ENCODE data around the gene RAI1. TPM values are rescaled to one million over a fixed set of nuclear protein-coding genes. Genes with fewer than 3 reads are reported as not detected.
"Not testable (repeated sequence)": the region's sequence is repeated elsewhere in the genome, so short reads cannot be mapped to it uniquely, and the experiment has no call there.

Gene RAI1
- total and polyA plus RNA-seq, 5 experiments from 2014 or later, result 1.5 to 35.2 (median 4.0) TPM

DNA sequence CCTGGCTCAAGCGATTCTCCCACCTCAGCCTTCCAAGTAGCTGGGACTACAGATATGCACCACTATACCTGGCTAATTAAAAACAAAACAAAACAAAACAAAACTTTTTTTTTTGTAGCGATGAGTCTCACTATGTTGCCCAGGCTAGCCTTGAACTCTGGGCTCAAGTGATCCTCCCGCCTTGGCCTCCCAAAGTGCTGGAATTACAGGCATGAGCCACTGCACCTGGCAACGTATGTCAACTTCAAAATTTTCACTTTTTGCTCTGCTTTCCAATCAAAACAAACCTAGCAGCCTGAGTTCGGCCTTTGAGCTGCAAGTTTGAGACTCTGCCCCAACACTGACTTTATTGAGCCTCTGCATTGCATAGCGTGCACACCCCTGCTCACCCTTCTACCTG lies 4.5 kb upstream of the RAI1 start:
- H3K27me3 Mint-ChIP-seq, result peaks cover 0 to 1% (median 0%) of the 10 kb centered on the region in 5 donors
- H3K9me3 Mint-ChIP-seq, result no peaks in the 10 kb centered on the region
- DNase-seq (no peak), ATAC-seq (no peak)
- no peaks in the 10 kb centered on the region for H3K36me3 Mint-ChIP-seq
- H3K27ac Mint-ChIP-seq, result peak overlapping the region in 9 of 10 donors; percentile 57 to 86 (median 80)
- H3K4me3 Mint-ChIP-seq, result peak overlapping the region in 8 of 10 donors; percentile 16 to 60 (median 37)
- POLR2A ChIA-PET, result interaction anchor here (0.5 to 1.0 kb wide), 2 partner anchors 8 to 103 kb away, joined by 3 to 5 read pairs; no protein-coding TSS in a partner anchor
- H3K4me1 Mint-ChIP-seq, result peaks cover 20 to 44% (median 37%) of the 10 kb centered on the region in 4 donors

GRCh38 chr17:17677299-17678040 lies 3.8 kb upstream of the RAI1 start:
- Mint-ChIP-seq H3K27ac (peak overlapping the region in 1 of 10 donors; percentile 32), H3K36me3 (no peaks in the 10 kb centered on the region), H3K27me3 (peaks cover 0 to 1% (median 0%) of the 10 kb centered on the region in 5 donors), H3K9me3 (no peaks in the 10 kb centered on the region), H3K4me1 (peaks cover 19 to 40% (median 34%) of the 10 kb centered on the region in 4 donors), H3K4me3 (no peak overlapping the region)
- POLR2A ChIA-PET, result interaction anchor here (0.5 to 1.0 kb wide), 2 partner anchors 9 to 104 kb away, joined by 3 to 5 read pairs; no protein-coding TSS in a partner anchor
- ATAC-seq (no peak), DNase-seq (no peak)

DNA sequence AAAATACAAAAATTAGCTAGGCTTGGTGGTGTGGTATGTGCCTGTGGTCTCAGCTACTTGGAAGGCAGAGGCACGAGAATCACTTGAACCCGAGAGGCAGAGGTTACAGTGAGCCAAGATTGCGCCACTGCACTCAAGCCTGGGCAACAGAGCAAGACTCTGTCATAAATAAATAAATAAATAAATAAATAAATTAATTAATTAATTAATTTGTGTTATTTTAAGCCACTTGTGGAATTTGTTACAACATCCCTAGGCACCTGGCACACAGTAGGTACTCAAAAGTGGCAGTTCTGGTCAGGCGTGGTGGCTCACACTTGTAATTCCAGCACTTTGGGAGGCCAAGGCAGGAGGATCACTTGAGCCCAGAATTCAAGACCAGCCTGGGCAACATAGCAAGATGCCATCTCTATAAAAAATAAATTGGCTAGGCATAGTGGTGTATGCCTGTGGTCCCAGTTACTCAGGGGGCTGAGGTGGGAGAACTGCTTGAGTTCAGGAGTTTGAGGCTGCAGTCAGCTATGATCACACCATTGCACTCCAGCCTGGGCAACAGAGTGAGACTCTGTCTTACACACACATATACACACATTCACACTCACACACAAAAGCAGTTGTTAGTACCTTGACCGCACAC lies 3.1 kb upstream of the RAI1 start:
- peak overlapping the region in 2 of 10 donors; percentile 38 to 44 for H3K27ac Mint-ChIP-seq
- H3K36me3 Mint-ChIP-seq, H3K9me3 Mint-ChIP-seq, ATAC-seq, DNase-seq, H3K27me3 Mint-ChIP-seq: not testable (repeated sequence)
- POLR2A ChIA-PET, result interaction anchor here (6.1 kb wide), 1 partner anchor 16 kb away, joined by 60 read pairs; no protein-coding TSS in a partner anchor
- peaks cover 15 to 36% (median 30%) of the 10 kb centered on the region in 4 donors for H3K4me1 Mint-ChIP-seq
- H3K4me3 Mint-ChIP-seq, result peak overlapping the region in 1 of 10 donors; percentile 76

- ATAC-seq, result no peak
- no peak for DNase-seq
- Mint-ChIP-seq H3K4me3 (peak overlapping the region in 3 of 10 donors; percentile 20 to 26 (median 22)), H3K27me3 (peaks cover 0 to 1% (median 0%) of the 10 kb centered on the region in 5 donors), H3K27ac (peak overlapping the region in 1 of 10 donors; percentile 46), H3K4me1 (peaks cover 15 to 38% (median 35%) of the 10 kb centered on the region in 4 donors), H3K36me3 (peaks cover 0 to 2% (median 0%) of the 10 kb centered on the region in 3 donors), H3K9me3 (no peaks in the 10 kb centered on the region)
- POLR2A ChIA-PET, result interaction anchor here (0.5 to 6.1 kb wide), 2 partner anchors 15 to 82 kb away, joined by 3 to 60 read pairs; no protein-coding TSS in a partner anchor
These were observed 2.0 kb upstream of the RAI1 start for GRCh38 chr17:17679243-17679642.

DNA sequence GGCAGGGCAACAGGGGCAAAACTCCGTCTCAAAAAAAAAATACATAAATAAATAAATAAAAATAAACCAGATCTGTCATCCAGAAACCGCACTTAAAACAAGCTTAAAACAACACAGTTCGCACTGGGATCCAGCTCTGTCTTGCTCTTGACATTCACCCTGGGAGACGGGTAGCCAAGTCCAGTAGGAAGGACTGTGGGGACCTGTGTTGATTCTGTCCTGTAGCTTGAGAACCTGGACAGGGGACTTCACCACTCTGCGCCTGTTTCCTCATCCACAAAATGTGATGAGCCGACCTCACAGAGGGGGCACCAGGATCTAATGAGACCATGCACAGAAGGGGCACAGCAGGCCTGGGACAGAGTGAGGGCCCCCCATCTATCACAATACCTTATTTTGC lies 1.5 kb upstream of the RAI1 start:
- DNase-seq (peak in 1 of 10 donors; percentile 26), ATAC-seq (no peak)
- no peak overlapping the region for H3K27ac Mint-ChIP-seq
- H3K27me3 Mint-ChIP-seq, result peaks cover 0 to 1% (median 0%) of the 10 kb centered on the region in 5 donors
- H3K36me3 Mint-ChIP-seq, result peaks cover 0 to 3% (median 0%) of the 10 kb centered on the region in 3 donors
- peaks cover 17 to 43% (median 39%) of the 10 kb centered on the region in 4 donors for H3K4me1 Mint-ChIP-seq
- H3K4me3 Mint-ChIP-seq, result peak overlapping the region in 1 of 10 donors; percentile 18
- H3K9me3 Mint-ChIP-seq, result no peaks in the 10 kb centered on the region
- POLR2A ChIA-PET, result interaction anchor here (0.5 to 6.1 kb wide), 3 partner anchors 14 to 181 kb away, joined by 3 to 60 read pairs (median 11); no protein-coding TSS in a partner anchor

GRCh38 chr17:17680477-17681186 lies 626 bp upstream of the RAI1 start:
- Mint-ChIP-seq H3K9me3 (no peaks in the 10 kb centered on the region), H3K4me1 (peaks cover 21 to 51% (median 45%) of the 10 kb centered on the region in 4 donors), H3K4me3 (peak overlapping the region; percentile 1 to 75 (median 66)), H3K27me3 (no peaks in the 10 kb centered on the region), H3K27ac (peak overlapping the region in 8 of 10 donors; percentile 10 to 77 (median 52)), H3K36me3 (peaks cover 0 to 3% (median 0%) of the 10 kb centered on the region in 3 donors)
- POLR2A ChIA-PET, result interaction anchor here (2.9 to 6.1 kb wide), 2 partner anchors 14 to 180 kb away, joined by 11 to 60 read pairs; no protein-coding TSS in a partner anchor
- DNase-seq, result no peak
- ATAC-seq, result no peak

- peak in 9 of 10 donors; percentile 11 to 72 (median 35) for DNase-seq
- peaks cover 0 to 3% (median 0%) of the 10 kb centered on the region in 3 donors for H3K36me3 Mint-ChIP-seq
- peak overlapping the region in 8 of 10 donors; percentile 43 to 93 (median 88) for H3K27ac Mint-ChIP-seq
- ATAC-seq, result peak; percentile 34 to 45
- H3K4me1 Mint-ChIP-seq, result peaks cover 22 to 51% (median 43%) of the 10 kb centered on the region in 4 donors
- peak overlapping the region; percentile 70 to 93 (median 86) for H3K4me3 Mint-ChIP-seq
- H3K27me3 Mint-ChIP-seq, result no peaks in the 10 kb centered on the region
- H3K9me3 Mint-ChIP-seq, result no peaks in the 10 kb centered on the region
- POLR2A ChIA-PET, result interaction anchor here (0.5 to 6.1 kb wide), 25 partner anchors 8 to 351 kb away, joined by 3 to 60 read pairs (median 5); partner anchors contain the start of gene SREBF1
These were observed 560 bp downstream of the RAI1 start for GRCh38 chr17:17681744-17682292.

DNA sequence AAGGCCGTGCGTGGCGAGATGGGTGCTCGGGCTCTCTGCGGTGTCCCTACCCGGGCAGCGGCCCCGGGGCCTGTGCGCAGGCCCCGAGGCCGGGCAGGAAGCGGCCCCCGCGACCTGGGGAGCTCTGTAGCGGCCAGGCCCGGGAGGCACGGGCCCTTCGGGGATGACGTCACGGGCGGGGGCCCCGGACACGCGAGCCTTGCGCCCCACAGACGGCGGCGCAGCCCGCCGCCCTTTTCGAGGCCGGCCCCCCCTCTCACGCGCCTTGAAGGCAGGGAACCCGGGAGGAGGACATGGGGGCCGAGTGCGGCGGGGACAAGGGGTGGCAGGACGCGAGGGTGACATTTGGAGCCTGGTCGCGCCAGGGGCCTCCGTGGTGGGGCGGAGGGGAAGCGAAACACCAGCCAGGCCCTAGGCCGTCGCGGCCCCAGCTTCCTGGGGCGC lies 1.1 kb downstream of the RAI1 start:
- H3K9me3 Mint-ChIP-seq, result no peaks in the 10 kb centered on the region
- peaks cover 23 to 53% (median 43%) of the 10 kb centered on the region in 4 donors for H3K4me1 Mint-ChIP-seq
- H3K27ac Mint-ChIP-seq, result peak overlapping the region in 6 of 10 donors; percentile 52 to 94 (median 92)
- ATAC-seq (peak; percentile 19 to 36), DNase-seq (peak; percentile 19 to 71 (median 44))
- POLR2A ChIA-PET, result interaction anchor here (0.5 to 6.1 kb wide), 25 partner anchors 8 to 351 kb away, joined by 3 to 60 read pairs (median 5); partner anchors contain the start of gene SREBF1
- H3K27me3 Mint-ChIP-seq, result no peaks in the 10 kb centered on the region
- H3K4me3 Mint-ChIP-seq, result peak overlapping the region; percentile 70 to 95 (median 88)
- peaks cover 0 to 3% (median 0%) of the 10 kb centered on the region in 3 donors for H3K36me3 Mint-ChIP-seq

DNA sequence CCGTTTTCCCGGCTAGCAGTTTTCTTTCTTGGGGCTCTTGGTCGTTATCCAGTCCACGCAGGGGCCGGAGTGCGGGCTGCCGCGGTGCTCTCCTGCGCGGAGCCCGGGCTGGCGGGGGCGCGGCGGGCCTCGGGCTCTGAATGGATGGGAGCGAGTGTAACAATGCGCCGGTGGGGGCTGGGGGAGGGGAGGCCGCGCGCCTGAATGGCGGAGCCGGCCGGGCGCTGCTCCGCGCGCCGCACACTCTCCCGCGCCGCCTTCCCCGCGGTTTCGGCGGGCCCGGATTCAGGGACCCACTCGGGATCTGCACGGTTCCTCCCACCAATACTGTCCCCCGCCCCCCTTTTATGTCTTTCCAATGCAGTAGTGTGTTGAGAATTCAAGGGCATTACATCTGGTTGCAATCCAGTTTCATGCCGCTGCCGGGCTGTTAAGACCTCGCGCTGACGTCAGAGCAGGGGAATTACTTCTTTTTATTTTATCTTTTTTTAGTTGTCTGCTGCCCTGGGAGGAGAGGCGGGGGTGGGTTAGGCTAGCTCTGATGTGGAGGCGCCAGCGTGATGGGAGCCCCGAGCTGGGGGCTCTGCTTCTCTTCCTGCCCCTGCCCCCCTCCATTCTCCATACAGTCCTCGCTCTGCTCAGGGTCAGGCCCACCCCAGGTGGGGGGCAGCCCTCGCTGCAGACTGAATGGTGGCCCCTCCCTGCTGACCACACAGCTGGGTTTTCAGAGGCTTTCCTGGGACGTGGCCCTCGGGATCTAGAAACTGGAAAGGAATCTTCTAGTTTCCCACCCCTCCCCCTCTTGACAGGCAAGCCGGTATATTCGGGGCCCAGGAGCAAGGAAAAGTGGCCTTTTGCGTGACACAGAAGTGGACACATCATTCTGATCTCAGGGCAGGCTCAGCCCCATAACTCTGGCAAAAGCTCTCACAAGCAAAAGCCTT lies 1.8 kb downstream of the RAI1 start:
- Mint-ChIP-seq H3K36me3 (peaks cover 0 to 3% (median 0%) of the 10 kb centered on the region in 3 donors), H3K9me3 (no peaks in the 10 kb centered on the region), H3K4me1 (peaks cover 25 to 56% (median 45%) of the 10 kb centered on the region in 4 donors), H3K4me3 (peak overlapping the region; percentile 79 to 95 (median 90)), H3K27me3 (no peaks in the 10 kb centered on the region), H3K27ac (peak overlapping the region; percentile 74 to 97 (median 92))
- ATAC-seq, result peak; percentile 56 to 65
- peak; percentile 34 to 83 (median 72) for DNase-seq
- POLR2A ChIA-PET, result interaction anchor here (0.6 to 6.1 kb wide), 23 partner anchors 7 to 350 kb away, joined by 3 to 60 read pairs (median 5); partner anchors contain the start of gene SREBF1

- DNase-seq (no peak), ATAC-seq (no peak)
- peak overlapping the region; percentile 79 to 95 (median 90) for H3K4me3 Mint-ChIP-seq
- POLR2A ChIA-PET, result interaction anchor here (0.8 to 6.1 kb wide), 4 partner anchors 10 to 347 kb away, joined by 3 to 60 read pairs (median 4); no protein-coding TSS in a partner anchor
- H3K4me1 Mint-ChIP-seq, result peaks cover 23 to 56% (median 43%) of the 10 kb centered on the region in 4 donors
- H3K27me3 Mint-ChIP-seq, result no peaks in the 10 kb centered on the region
- H3K9me3 Mint-ChIP-seq, result no peaks in the 10 kb centered on the region
- peak overlapping the region in 9 of 10 donors; percentile 74 to 97 (median 92) for H3K27ac Mint-ChIP-seq
- H3K36me3 Mint-ChIP-seq, result peaks cover 0 to 3% (median 0%) of the 10 kb centered on the region in 3 donors
These were observed 2.6 kb downstream of the RAI1 start for GRCh38 chr17:17683710-17684365.

All from naive thymus-derived CD8-positive, alpha-beta T cell (primary cell).